ENCODE measurements around the gene SH2D3A.

SH2D3A gene

DNA sequence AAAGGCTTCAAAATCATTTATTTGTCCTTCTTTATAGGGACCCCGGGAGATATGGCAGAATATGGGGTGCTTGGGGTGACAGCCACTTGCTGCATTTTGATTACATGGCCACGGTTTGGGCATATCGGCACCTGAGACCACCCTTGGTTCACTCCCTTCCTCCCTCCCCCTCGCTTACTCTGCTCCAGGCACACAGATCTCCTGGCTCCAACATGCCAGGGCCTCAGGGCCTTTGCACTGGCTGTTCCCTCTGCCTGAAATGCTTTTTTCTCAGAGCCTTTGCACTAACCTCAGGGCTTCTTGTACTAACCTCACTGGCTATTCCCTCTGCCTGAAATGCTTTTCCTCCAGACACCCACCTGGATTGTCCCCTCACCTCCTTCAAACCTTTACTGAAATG, 29.0 kb upstream of the SH2D3A start:
- TF ChIP-seq ZFX (IDR thresholded peaks at IDR 0.05): no peak
- TF ChIP-seq, protein P1, sequence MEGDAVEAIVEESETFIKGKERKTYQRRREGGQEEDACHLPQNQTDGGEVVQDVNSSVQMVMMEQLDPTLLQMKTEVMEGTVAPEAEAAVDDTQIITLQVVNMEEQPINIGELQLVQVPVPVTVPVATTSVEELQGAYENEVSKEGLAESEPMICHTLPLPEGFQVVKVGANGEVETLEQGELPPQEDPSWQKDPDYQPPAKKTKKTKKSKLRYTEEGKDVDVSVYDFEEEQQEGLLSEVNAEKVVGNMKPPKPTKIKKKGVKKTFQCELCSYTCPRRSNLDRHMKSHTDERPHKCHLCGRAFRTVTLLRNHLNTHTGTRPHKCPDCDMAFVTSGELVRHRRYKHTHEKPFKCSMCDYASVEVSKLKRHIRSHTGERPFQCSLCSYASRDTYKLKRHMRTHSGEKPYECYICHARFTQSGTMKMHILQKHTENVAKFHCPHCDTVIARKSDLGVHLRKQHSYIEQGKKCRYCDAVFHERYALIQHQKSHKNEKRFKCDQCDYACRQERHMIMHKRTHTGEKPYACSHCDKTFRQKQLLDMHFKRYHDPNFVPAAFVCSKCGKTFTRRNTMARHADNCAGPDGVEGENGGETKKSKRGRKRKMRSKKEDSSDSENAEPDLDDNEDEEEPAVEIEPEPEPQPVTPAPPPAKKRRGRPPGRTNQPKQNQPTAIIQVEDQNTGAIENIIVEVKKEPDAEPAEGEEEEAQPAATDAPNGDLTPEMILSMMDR (conservative IDR thresholded peaks at IDR 0.05): no peak
- H3K27ac ChIP-seq: no peak overlapping the region

DNA sequence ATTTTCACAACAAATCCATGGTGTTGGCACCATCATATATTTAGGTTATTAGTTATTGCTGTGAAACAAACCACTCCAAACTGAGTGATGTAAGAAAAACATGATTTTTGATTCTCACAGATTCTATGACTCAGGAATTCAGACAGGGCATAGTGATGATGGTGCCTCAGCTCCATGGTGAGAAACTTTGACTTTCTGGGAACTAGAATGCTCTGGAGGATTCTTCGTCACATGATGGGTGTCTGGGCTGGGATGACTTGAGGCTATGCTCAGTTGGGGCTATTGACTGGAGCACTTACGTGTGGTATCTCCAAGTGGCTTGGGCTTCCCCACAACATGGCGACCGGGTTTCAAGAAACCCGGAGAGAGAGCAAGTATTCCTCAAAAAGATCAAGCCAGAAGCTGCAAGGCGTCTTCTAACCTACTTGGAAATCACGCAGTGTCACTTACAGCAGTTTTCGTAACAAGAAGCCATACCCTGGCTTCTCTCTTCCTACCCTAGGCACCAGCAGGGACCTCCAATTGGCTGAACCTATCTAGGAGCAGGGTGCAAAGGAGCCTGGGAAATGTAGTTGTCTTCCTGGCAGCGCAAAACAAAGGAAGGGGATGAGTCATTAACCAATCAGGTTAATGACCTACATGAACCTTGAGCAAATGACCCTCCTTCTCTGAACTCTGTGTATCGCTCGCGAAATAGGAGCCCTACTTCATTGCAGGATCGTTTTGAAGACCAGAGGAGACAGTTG, 27.6 kb upstream of the SH2D3A start:
- TF ChIP-seq, protein P1 (conservative IDR thresholded peaks at IDR 0.05): no peak
- TF ChIP-seq ZFX (IDR thresholded peaks at IDR 0.05): no peak
- H3K27ac ChIP-seq: no peak overlapping the region

DNA sequence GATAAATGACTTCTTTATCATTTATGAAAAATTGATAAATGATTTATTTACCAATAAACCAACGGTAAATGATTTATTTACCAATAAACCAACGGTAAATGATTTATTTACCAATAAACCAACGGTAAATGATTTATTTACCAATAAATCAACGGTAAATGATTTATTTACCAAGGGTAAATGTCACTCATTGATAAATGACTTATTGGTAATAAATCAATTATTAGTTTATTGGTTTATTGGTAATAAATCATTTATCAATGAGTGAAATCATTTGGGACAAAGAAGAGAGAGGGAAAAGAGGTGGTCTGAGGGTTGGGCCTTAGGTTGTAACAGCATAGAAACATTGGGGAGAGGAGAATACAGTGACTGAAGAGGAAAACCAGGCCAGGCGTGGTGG, 26.7 kb upstream of the SH2D3A start:
- TF ChIP-seq ZFX (IDR thresholded peaks at IDR 0.05): no peak
- TF ChIP-seq, protein P1 (conservative IDR thresholded peaks at IDR 0.05): no peak
- H3K27ac ChIP-seq: no peak overlapping the region

DNA sequence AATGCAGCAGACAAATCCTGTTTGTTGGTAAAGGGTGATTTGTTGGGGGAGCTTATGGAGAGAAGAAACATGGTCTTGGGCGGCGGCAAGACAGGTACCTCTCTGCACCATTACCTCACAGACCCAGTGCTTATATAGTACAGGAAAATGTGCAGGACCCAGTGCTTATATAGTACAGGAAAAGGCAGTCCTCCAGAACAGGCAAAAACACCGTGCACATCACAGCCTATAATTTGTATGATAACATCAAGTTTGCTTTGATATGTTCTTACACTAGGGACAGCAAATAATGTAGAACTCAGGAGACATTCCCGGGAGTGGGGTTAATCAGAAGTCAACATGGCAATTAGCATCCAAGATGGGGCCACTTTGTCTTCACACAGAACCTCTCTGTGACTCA, 26.2 kb upstream of the SH2D3A start:
- H3K27ac ChIP-seq: peak overlapping the region; percentile 58
- TF ChIP-seq ZFX (IDR thresholded peaks at IDR 0.05): no peak
- TF ChIP-seq, protein P1 (conservative IDR thresholded peaks at IDR 0.05): no peak

DNA sequence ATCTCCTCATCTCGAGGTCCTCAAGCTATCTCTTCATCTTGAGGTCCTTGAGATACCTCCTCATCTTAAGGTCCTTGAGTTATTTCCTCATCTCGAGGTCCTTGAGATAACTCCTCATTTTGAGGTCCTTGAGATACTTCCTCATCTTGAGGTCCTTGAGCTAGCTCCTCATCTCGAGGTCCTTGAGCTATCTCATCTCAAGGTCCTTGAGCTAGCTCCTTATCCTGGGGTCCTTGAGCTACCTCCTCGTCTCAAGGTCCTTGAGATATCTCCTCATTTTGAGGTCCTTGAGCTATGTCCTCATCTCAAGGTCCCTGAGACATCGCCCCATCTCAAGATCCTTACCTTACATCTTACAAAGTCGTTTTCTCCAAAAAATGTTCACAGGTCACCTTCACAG, 24.0 kb upstream of the SH2D3A start:
- TF ChIP-seq, protein P1 (conservative IDR thresholded peaks at IDR 0.05): no peak
- no peak for TF ChIP-seq ZFX (IDR thresholded peaks at IDR 0.05)
- H3K27ac ChIP-seq: no peak overlapping the region

DNA sequence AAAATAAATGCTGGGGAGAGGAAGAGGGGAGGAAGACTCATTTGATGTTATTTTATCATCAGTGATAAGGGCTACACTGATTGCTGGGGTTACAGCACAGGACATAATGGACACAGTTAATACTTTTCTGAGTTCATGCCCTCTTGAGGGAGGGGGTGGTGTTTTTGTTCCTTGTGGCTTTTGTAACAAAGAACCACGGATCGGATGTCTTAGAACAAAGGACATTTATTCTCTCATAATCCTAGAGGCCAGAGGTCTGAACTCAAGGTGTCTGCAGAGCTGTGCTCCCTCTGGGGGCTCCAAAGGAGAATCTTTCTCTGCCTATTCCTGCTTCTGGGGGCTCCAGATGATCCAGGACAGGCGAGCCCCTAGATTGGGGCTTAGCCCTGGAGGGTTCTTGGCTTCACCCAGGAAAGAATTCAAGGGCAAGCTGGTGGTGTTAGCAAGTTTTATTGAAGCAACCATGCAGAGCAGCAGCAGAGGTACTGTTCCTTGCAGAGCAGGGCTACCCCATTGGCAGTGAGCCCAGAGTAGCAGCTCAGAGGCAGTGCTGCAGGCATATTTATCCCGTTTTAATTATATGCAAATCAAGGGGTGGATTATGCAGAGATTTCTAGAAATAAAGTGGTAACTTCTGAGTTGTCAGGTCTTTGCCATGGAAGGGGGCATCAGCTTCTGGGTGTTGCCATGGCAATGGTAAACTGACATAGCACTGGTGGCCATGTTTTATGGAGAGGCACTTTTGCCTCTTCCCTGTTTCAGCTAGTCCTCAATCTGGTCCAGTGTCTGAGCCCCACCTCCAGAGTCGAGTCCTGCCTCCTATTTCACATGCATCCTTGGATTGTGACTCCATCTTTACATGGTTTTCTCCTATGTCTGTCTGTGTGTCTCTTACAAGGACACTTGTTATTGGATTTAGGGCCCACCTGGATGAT, 23.2 kb upstream of the SH2D3A start:
- TF ChIP-seq, protein P1 (conservative IDR thresholded peaks at IDR 0.05): no peak
- TF ChIP-seq ZFX (IDR thresholded peaks at IDR 0.05): no peak
- no peak overlapping the region for H3K27ac ChIP-seq

DNA sequence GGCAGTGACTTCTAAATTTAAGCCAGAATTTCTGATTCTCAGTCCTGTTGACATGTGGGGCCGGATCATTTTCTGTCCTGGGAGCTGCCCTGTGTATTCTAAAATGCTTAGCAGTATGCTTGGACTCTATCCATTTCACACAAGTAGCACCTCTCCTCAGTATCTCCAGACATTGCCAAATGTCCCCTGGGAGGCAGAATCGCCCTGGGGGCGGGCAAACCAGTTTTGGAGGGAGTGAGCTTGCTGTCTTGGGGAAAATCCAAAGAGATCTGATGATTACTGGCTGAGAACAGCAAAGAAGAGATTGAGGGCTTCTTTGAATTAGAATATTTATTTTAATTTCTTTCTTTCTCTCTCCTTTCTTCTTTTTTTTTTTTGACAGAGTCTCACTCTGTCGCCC, 21.7 kb upstream of the SH2D3A start:
- TF ChIP-seq, protein P1 (conservative IDR thresholded peaks at IDR 0.05): no peak
- TF ChIP-seq ZFX (IDR thresholded peaks at IDR 0.05): no peak
- peak overlapping the region; percentile 41 for H3K27ac ChIP-seq
